ENCODE measurements around the gene NAALAD2. TPM values are rescaled to one million over a fixed set of nuclear protein-coding genes. Genes with fewer than 3 reads are reported as not detected.

Gene NAALAD2
- total RNA-seq, 1 experiment from 2014 or later, result 2.1 TPM

- H4K91ac ChIP-seq (ENCODE audit: insufficient read length, low read depth, low read length), result no peak overlapping the region
- H3K56ac ChIP-seq (ENCODE audit: insufficient read length, low read depth, low read length), result no peak overlapping the region
These were observed 34.0 kb upstream of the NAALAD2 start for GRCh38 chr11:90100431-90100830.

More at GRCh38 chr11:90100431-90100830, 34.0 kb upstream of the NAALAD2 start:
- no peaks in the 10 kb centered on the region for H4K20me1 ChIP-seq (ENCODE audit: control insufficient read depth, insufficient read depth, insufficient read length)
- H2BK20ac ChIP-seq (ENCODE audit: low read depth, low read length, poor library complexity, severe bottlenecking), result no peak overlapping the region
- no peak overlapping the region for H3K4me2 ChIP-seq (ENCODE audit: insufficient read depth, insufficient read length, low read length)
- no peaks in the 10 kb centered on the region for H3K79me2 ChIP-seq (ENCODE audit: insufficient read depth, low read length)
- no peaks in the 10 kb centered on the region for H3K23me2 ChIP-seq (ENCODE audit: insufficient read length, low read depth, low read length, poor library complexity, severe bottlenecking)
- no peaks in the 10 kb centered on the region for H3K79me1 ChIP-seq (ENCODE audit: insufficient read depth, low read depth, low read length, poor library complexity, severe bottlenecking)
- H2AFZ ChIP-seq (ENCODE audit: low read length), result no peak overlapping the region
- H4K8ac ChIP-seq (replicated peaks; ENCODE audit: insufficient read length, low read depth, low read length), result no peak overlapping the region
- no peak overlapping the region for H3K23ac ChIP-seq (ENCODE audit: insufficient read length, low read depth, low read length)
- H3K27me3 Mint-ChIP-seq (ENCODE audit: low read depth), result no peaks in the 10 kb centered on the region
- no peak overlapping the region for H2BK120ac ChIP-seq (ENCODE audit: low read depth, low read length, poor library complexity, severe bottlenecking)
- no peak overlapping the region for H3K27ac ChIP-seq (ENCODE audit: insufficient read length, low read depth, low read length)
- no peaks in the 10 kb centered on the region for H3K4me1 ChIP-seq (ENCODE audit: insufficient read depth, low read length)
- no peaks in the 10 kb centered on the region for H3K27me3 ChIP-seq (ENCODE audit: insufficient read depth, low read length)
- H3K27ac Mint-ChIP-seq, result no peak overlapping the region
- no peak overlapping the region for H3K9ac ChIP-seq (ENCODE audit: extremely low read depth, insufficient read length, low read length)
- H3K4me3 Mint-ChIP-seq, result no peak overlapping the region
- H3T11ph ChIP-seq (ENCODE audit: low read length), result no peak overlapping the region
- TF ChIP-seq CTCF (conservative IDR thresholded peaks at IDR 0.05), result no peak
- no peak for DNase-seq
- H3K14ac ChIP-seq (ENCODE audit: insufficient read depth, low read length), result no peak overlapping the region
- no CpG with 5 or more reads among the region's 3 CpGs for WGBS (ENCODE audit: extremely low coverage, insufficient read length, low lambda C conversion rate)
- no peak overlapping the region for H2AK5ac ChIP-seq (ENCODE audit: insufficient read length, low read length)
- peaks cover 0 to under 1% of the 10 kb centered on the region in 2 experiments; a peak in 1 of 5 replicates for H3K9me3 Mint-ChIP-seq
- no peak overlapping the region for H4K5ac ChIP-seq (ENCODE audit: insufficient read length, low read depth, low read length)
- no peaks in the 10 kb centered on the region for H3K36me3 Mint-ChIP-seq (ENCODE audit: insufficient read depth in 1 of 3, low read depth in 3 of 3)
- H2BK12ac ChIP-seq (ENCODE audit: insufficient read length, low read depth, low read length), result no peak overlapping the region
- H3K4ac ChIP-seq (ENCODE audit: low read depth, low read length), result no peak overlapping the region
- H2BK5ac ChIP-seq (ENCODE audit: insufficient read length, low read length), result no peak overlapping the region
- H3K9me3 ChIP-seq (ENCODE audit: control insufficient read depth, low read depth, low read length), result no peaks in the 10 kb centered on the region
- no peak overlapping the region for H2BK15ac ChIP-seq (ENCODE audit: low read depth, low read length)
- H3K4me1 Mint-ChIP-seq, result peaks cover 0 to 1% of the 10 kb centered on the region in 2 experiments; a peak in 1 of 4 replicates
- no peak overlapping the region for H3K18ac ChIP-seq (ENCODE audit: insufficient read length, low read depth, low read length)
